NCI-H510A (cell line): Measurements from ENCODE around the gene PRKAR1B.

ENCODE experiments used
- DNase-seq: peaks from one replicate; lab custom pipeline; 2025; lab: John Stamatoyannopoulos, UW

The PRKAR1B gene

GRCh38 chr7:540997-541396, 186.1 kb downstream of the PRKAR1B start:
- no peak for DNase-seq

GRCh38 chr7:540579-540978, 186.5 kb downstream of the PRKAR1B start:
- DNase-seq = no peak

GRCh38 chr7:539731-540411, 187.2 kb downstream of the PRKAR1B start:
- no peak for DNase-seq

GRCh38 chr7:538764-539685, 188.1 kb downstream of the PRKAR1B start:
- no peak for DNase-seq

GRCh38 chr7:537911-538634, 189.0 kb downstream of the PRKAR1B start:
- DNase-seq = no peak

- no peak for DNase-seq
Measured at GRCh38 chr7:536231-536630, 190.8 kb downstream of the PRKAR1B start.

GRCh38 chr7:534959-535358, 192.1 kb downstream of the PRKAR1B start:
- no peak for DNase-seq

- DNase-seq = no peak
Measured at GRCh38 chr7:534075-534474, 193.0 kb downstream of the PRKAR1B start.

- DNase-seq = no peak
Measured at GRCh38 chr7:533266-533665, 193.8 kb downstream of the PRKAR1B start.

- no peak for DNase-seq
Measured at GRCh38 chr7:532379-533143, 194.5 kb downstream of the PRKAR1B start.

GRCh38 chr7:531777-532176, 195.3 kb downstream of the PRKAR1B start:
- no peak for DNase-seq

- DNase-seq = no peak
Measured at GRCh38 chr7:528451-528850, 198.6 kb downstream of the PRKAR1B start.

GRCh38 chr7:527723-528122, 199.4 kb downstream of the PRKAR1B start:
- no peak for DNase-seq

GRCh38 chr7:526460-527034, 200.5 kb downstream of the PRKAR1B start:
- DNase-seq = no peak

GRCh38 chr7:525740-526139, 201.3 kb downstream of the PRKAR1B start:
- DNase-seq = no peak

GRCh38 chr7:524800-525199, 202.3 kb downstream of the PRKAR1B start:
- no peak for DNase-seq

- DNase-seq = no peak
Measured at GRCh38 chr7:523347-524336, 203.4 kb downstream of the PRKAR1B start.

GRCh38 chr7:522951-523314, 204.1 kb downstream of the PRKAR1B start:
- no peak for DNase-seq

GRCh38 chr7:522071-522950, 204.8 kb downstream of the PRKAR1B start:
- DNase-seq = no peak
